GM21717 (cell line): ENCODE data around the gene ARHGAP4.

Source experiments
- ATAC-seq: cut with Tn5 transposase; IDR thresholded peaks from one replicate; pipeline ENCODE4 v1.9.1; 2021; ENCODE audit warnings: mild to moderate bottlenecking, moderate library complexity; ENCODE audit not compliant: unreplicated experiment

ARHGAP4 gene

GRCh38 chrX:153964105-153964504 is 38.0 kb upstream of the ARHGAP4 start:
- ATAC-seq: no peak

DNA sequence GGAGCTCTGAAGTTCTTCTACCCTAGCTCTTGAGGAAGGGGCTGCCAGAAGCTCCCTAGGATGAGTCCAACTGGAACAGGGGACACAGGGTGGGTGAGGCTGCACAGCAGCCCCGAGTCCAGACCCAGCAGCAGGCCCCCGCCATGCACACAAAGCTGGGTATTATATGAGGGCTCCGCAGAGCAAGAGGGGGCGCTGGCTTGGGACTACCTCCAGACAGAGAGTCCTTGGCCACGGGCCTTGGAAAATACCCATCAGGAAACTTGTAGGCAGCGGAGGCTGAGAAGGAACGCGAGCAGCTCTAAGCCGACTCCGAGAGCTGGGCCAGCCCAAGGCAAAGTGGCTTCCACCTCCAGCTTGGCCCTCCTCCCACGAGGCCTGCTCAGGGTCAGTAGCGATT is 37.5 kb upstream of the ARHGAP4 start:
- ATAC-seq: no peak

DNA sequence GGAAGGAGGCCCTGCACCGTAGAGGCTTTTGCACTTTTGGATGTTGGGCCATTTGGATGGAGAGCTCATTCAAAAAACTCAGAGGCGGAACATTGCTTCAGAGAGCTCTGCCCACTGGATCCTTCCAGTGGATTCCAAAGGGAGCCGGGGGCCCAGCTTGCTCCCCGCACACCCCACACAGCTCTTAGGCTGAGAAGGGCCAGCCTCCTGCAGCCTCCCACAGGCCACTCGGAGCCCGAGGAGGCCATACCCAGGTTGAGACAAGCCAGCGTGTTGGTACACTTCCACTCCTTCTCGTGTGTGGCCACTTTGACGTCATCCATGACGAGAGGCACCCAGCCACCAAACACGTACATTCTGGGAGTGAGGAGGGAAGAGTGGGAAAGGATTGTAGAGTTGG is 35.2 kb upstream of the ARHGAP4 start:
- no peak for ATAC-seq

- no peak for ATAC-seq
Observed at GRCh38 chrX:153960786-153961185, 34.7 kb upstream of the ARHGAP4 start.

DNA sequence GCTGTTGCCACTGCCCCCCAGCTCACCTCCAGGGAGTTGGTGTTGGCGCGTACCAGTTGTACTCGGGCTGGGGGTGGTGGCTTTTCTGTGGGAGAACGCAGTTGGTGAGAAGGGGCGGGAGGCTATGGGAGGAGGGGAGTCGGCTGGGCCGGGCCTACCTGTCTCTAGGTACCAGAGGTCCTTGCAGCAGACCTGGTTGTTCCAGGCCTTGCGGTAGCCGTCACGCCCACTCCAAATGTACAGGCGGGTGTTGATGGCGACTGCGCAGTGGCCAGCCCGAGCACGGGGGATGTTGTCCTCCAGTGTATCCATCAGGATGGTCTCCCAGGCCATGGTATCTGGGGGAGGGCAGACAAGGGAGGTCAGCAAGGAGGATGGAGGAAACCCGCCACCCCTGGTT is 34.0 kb upstream of the ARHGAP4 start:
- no peak for ATAC-seq

GRCh38 chrX:153959649-153960048 is 33.6 kb upstream of the ARHGAP4 start:
- ATAC-seq: no peak

DNA sequence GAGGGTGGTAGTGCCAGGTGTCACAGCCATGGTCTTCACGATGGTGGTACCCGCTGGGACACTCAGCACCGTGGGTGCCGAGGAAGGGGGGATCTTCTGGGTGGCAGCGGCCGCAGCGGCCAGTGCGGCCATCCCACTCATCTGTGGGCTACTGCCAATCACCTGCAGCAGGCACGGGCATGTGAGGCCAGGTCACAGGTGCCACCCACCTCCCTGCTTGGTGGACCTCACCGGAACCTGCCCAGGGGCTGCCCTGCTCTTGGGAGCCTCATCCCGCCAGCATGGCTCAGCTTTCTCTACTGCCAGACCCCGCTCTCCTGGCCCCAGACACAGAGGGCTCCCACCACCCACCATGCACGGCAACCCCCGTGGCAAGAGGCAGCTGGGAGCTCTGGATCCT is 32.5 kb upstream of the ARHGAP4 start:
- ATAC-seq: no peak

- no peak for ATAC-seq
Observed at GRCh38 chrX:153957224-153957623, 31.2 kb upstream of the ARHGAP4 start.

- no peak for ATAC-seq
Observed at GRCh38 chrX:153956044-153956907, 30.2 kb upstream of the ARHGAP4 start.

- no peak for ATAC-seq
Observed at GRCh38 chrX:153955228-153955732, 29.2 kb upstream of the ARHGAP4 start.

- ATAC-seq: no peak
Observed at GRCh38 chrX:153954558-153955227, 28.6 kb upstream of the ARHGAP4 start.

GRCh38 chrX:153953892-153954557 is 28.0 kb upstream of the ARHGAP4 start:
- no peak for ATAC-seq

DNA sequence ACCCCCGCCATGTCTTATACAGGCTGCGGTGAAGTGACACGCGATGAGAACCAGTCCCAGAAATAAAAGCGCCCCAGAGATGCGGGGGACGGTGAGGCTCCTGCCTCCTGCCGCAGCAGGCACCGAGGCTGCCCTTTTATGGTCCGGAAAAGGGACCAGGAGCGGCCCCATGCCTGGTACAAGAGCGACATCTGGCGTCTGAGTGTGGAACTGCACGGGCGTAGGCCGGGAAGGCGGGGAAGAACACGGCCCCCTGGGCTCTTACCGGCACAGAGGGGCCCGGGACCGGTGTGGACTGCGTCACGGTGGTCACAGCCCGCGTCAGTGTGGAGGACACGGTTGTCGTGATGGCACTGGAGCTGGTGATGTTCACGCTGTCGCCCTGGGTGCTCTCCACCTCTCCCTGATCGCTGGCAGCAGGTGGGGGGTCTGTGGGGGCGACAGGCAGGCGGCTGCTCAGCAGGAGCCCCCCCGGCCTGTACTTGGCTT is 27.3 kb upstream of the ARHGAP4 start:
- ATAC-seq: peak; percentile 59

DNA sequence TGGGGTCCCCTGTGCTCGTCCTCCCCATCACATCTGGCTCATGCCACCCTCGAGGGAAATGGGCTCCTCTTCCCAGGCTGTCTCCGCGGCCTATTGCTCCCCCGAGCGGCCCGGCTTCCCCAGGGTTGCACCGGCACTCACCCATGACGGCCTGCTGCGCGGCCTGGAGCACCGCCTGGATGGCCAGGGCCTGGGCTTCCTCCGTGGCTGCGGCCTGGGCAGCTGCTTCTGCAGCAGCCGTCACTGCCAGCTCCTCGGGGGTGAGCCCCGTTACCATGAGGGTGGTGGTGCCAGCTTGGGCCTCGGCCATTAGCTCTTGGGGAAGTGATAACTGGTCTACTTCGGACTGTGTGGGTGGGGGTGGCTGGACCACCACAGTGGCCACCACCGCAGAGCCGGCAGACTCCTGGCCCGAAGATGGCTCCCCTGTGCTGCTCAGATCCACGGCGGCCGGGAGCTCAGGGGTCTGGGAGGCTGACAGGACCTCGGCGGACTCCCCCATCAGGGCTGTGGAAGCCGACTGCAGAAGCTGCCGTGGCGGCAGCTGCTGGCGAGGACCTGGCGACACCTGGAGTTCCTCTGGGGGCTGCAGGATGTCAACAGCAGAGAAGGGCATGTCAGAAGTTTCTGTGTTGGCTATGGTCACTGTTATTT is 26.4 kb upstream of the ARHGAP4 start:
- no peak for ATAC-seq

DNA sequence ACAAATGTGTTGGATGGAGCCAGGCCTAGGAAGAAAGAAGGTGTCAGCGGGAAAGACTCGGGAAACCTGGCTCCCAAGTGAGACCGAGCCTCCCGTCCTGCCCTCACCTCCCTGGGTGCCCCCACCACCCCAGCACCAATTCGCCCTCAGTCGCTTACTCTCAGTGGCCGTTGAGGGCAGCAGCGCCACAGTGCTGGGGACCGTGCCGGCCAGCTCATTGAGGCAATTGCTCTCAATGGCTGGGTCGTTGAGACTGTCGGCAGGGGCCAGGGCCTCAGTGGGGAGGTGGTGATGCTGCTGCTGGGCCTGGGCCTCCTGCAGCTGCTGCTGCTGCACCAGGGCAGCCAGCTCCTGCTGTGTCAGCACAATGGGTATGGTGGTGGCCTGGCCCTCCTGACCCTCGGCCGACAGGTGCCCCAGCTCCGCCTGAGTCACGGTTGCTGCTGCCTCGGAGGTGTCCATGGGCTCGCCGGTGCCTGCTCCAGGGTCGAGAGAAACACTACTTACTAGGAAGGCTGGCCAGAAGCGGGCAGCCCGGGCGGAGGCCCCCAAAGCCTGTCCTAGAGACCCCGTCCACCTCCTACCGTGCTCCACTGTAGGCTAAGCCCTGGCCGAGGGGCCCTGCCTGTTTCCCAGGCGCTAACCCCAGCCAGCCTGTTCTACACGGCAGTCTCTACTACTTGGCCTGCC is 25.8 kb upstream of the ARHGAP4 start:
- ATAC-seq: no peak

- no peak for ATAC-seq
Observed at GRCh38 chrX:153950127-153950526, 24.1 kb upstream of the ARHGAP4 start.

DNA sequence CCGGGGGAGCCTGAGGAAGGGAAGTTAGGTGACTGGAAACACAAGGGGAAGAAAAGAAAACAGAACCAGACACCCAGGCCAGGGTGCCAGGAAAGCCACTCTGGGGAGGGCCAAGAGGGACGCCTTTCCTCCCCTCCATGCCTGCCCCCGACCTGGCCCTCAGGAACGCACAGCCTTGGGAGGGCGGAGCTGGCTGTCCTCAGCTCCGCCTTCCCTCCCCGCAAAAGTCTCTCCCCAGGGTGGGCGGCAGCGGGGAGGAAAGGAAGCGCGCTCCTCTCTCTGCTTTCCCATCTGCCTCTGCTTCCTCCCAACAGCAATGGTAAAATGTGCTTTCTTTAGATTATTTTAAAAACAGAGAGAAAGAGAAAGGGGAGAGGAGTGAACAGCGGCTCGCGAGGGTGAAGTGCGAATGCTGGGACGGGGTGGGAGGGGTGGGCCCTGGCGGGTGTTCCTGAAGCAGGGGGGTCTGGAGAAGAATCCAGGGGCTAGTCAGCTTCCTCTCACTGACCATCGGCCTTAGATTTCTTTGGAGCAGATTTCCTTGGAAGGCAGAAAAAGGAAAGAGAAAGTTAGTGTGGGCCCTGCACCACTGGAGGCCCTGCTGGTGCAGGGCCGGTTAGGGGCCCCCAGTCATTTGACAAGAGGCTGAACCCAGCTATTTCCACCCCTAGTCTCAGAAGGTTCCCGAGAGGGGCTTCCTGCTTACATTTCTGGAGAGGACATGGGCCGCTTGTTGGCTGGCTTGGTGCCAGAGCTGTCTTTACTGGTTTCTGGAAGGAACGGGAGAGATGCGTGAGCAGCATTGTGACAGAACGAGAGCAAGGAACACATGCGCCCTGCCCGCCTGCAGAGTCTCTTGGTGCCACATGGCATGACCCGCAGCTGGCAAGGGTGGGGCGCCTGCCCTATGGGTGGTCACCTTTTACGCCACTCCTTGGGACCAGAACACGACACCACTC is 23.1 kb upstream of the ARHGAP4 start:
- no peak for ATAC-seq

GRCh38 chrX:153948002-153948466 is 22.0 kb upstream of the ARHGAP4 start:
- ATAC-seq: no peak
